Sigmoid colon (tissue), 7 donors: Measurements from ENCODE around the gene CDKN1C. TPM values are rescaled to one million over a fixed set of nuclear protein-coding genes. Genes with fewer than 3 reads are reported as not detected.

ENCODE experiments used
- DNase-seq: peaks from one replicate; pipeline ENCODE4 v3.0.0-alpha.2; 2019
- H3K27ac ChIP-seq, 4 donors: fragments of 200-600 bp; sonication (generic); one replicate each; pipeline ENCODE4 v1.5.1; 2016 to 2019; ENCODE audit warnings: mild to moderate bottlenecking in 1 of 4
- H3K27me3 ChIP-seq, 3 donors: fragments of 200-600 bp; sonication (generic); one replicate each; pipeline ENCODE4 v1.5.1; 2019; ENCODE audit warnings: mild to moderate bottlenecking in 1 of 3
- H3K36me3 ChIP-seq, 4 donors: fragments of 200-600 bp; sonication (generic); one replicate each; pipeline ENCODE4 v1.5.1; 2016 to 2019
- H3K4me1 ChIP-seq, 4 donors: fragments of 200-600 bp; sonication (generic); one replicate each; pipeline ENCODE4 v1.5.1; 2017 to 2019
- H3K4me3 ChIP-seq, 4 donors: fragments of 200-600 bp; sonication (generic); one replicate each; pipeline ENCODE4 v1.5.1; 2017 to 2019; ENCODE audit warnings: mild to moderate bottlenecking in 2 of 4, moderate library complexity in 1 of 4
- H3K9me3 ChIP-seq, 4 donors: fragments of 200-600 bp in 3 of 4; sonication (generic) in 3 of 4; one replicate each; pipeline versions ENCODE4 v1.5.1 to v1.6.1; 2013 to 2019
- CTCF ChIP-seq, 4 experiments: fragments of 450-650 bp in 3 of 4; fragments of 200-600 bp in 1 of 4; IDR thresholded peaks; one replicate each; pipeline ENCODE4 v1.5.1; 2016 to 2019; ENCODE audit warnings: antibody characterized with exemption in 4 of 4, mild to moderate bottlenecking in 3 of 4, moderate library complexity in 2 of 4
- EP300 ChIP-seq, 4 donors: sonication (generic); formaldehyde crosslinking; IDR thresholded peaks; one replicate each; pipeline ENCODE4 v1.6.1; 2017; ENCODE audit warnings: antibody characterized with exemption in 4 of 4
- POLR2A ChIP-seq, 2 donors: fragments of 450-650 bp; IDR thresholded peaks; one replicate each; pipeline ENCODE4 v1.6.1; 2016; ENCODE audit warnings: antibody characterized with exemption in 2 of 2, mild to moderate bottlenecking in 2 of 2, moderate library complexity in 2 of 2
- POLR2AphosphoS5 ChIP-seq, 4 donors: sonication (generic); formaldehyde crosslinking; IDR thresholded peaks; one replicate each; pipeline ENCODE4 v1.6.1; 2017; ENCODE audit warnings: antibody characterized with exemption in 4 of 4
- WGBS, 2 donors: extraction: QIAGEN DNeasy Blood & Tissue Kit; methylation state at CpG; one replicate each; pipeline ENCODE4 v1.1.7; 2013; 5-methylcytosine and 5-hydroxymethylcytosine counted together
- intact Hi-C: fragments of 100-400 bp; cut with DNase I; formaldehyde crosslinking; loops from one replicate; pipeline ENCODE4 v1.15.1; 2023
- polyA plus RNA-seq, 3 donors: library from polyadenylated mRNA; stranded (reverse); fragments of 200-250 nt; gene quantifications; one replicate each; pipeline ENCODE4 v1.2.3, GENCODE V29; 2013
- total RNA-seq, 4 donors: library from RNA; depleted of rRNA; stranded (reverse); fragments of >200 nt; gene quantifications; one replicate each; pipeline ENCODE4 v1.1.0, GENCODE V29; 2016
- donor health status: healthy with polysubstance abuse.
- donor health status: Bipolar disorder and iron deficiency.
- donor health status: healthy.

The CDKN1C gene
- total and polyA plus RNA-seq, 7 donors = 5.3 to 54.3 (median 37.2) TPM

- 91 to 94% methylated on average over 25 of the region's 25 CpGs for WGBS, 2 donors
- H3K4me3 ChIP-seq = no peak overlapping the region
- H3K36me3 ChIP-seq = no peaks in the 10 kb centered on the region
- H3K4me1 ChIP-seq = peaks cover 0 to 14% (median 11%) of the 10 kb centered on the region in 4 donors
- TF ChIP-seq POLR2A (IDR thresholded peaks at IDR 0.05) (no peak), EP300 (IDR thresholded peaks at IDR 0.05) (no peak), CTCF (IDR thresholded peaks at IDR 0.05) (no peak)
- intact Hi-C loops = no loop called here
- DNase-seq = no peak
- no peak overlapping the region for H3K27ac ChIP-seq
- no peaks in the 10 kb centered on the region for H3K27me3 ChIP-seq
- no peaks in the 10 kb centered on the region for H3K9me3 ChIP-seq
These were observed 46.8 kb downstream of the CDKN1C start for GRCh38 chr11:2838676-2839294.

- WGBS, 2 donors = 53 to 76% methylated on average over 11 of the region's 11 CpGs
- no peak for DNase-seq
- Histone ChIP-seq H3K4me1 (peaks cover 0 to 14% (median 11%) of the 10 kb centered on the region in 4 donors), H3K4me3 (no peak overlapping the region), H3K27ac (no peak overlapping the region), H3K27me3 (no peaks in the 10 kb centered on the region), H3K36me3 (no peaks in the 10 kb centered on the region), H3K9me3 (no peaks in the 10 kb centered on the region)
- TF ChIP-seq POLR2A (IDR thresholded peaks at IDR 0.05) (no peak), CTCF (IDR thresholded peaks at IDR 0.05) (no peak), EP300 (IDR thresholded peaks at IDR 0.05) (no peak), POLR2AphosphoS5 (IDR thresholded peaks at IDR 0.05) (no peak)
- intact Hi-C loops = no loop called here
These were observed 47.5 kb downstream of the CDKN1C start for GRCh38 chr11:2838091-2838490.

GRCh38 chr11:2837651-2838050, 47.9 kb downstream of the CDKN1C start:
- WGBS, 2 donors = 79 to 88% methylated on average over 12 of the region's 12 CpGs
- intact Hi-C loops = loop anchor here (2.0 kb wide), 1 partner anchor 47 kb away; the partner anchor contains the start of gene CDKN1C
- DNase-seq = no peak
- Histone ChIP-seq H3K4me1 (peaks cover 0 to 14% (median 11%) of the 10 kb centered on the region in 4 donors), H3K9me3 (no peaks in the 10 kb centered on the region), H3K27ac (no peak overlapping the region), H3K4me3 (no peak overlapping the region), H3K27me3 (no peaks in the 10 kb centered on the region), H3K36me3 (no peaks in the 10 kb centered on the region)
- TF ChIP-seq POLR2A (IDR thresholded peaks at IDR 0.05) (no peak), POLR2AphosphoS5 (IDR thresholded peaks at IDR 0.05) (no peak), EP300 (IDR thresholded peaks at IDR 0.05) (no peak), CTCF (IDR thresholded peaks at IDR 0.05) (no peak)

- Histone ChIP-seq H3K4me3 (no peak overlapping the region), H3K9me3 (no peaks in the 10 kb centered on the region), H3K27me3 (no peaks in the 10 kb centered on the region), H3K4me1 (peaks cover 0 to 14% (median 11%) of the 10 kb centered on the region in 4 donors), H3K36me3 (no peaks in the 10 kb centered on the region), H3K27ac (peak overlapping the region in 2 of 4 donors; percentile 36 to 37)
- WGBS, 2 donors = 39 to 55% methylated on average over 20 of the region's 20 CpGs
- TF ChIP-seq EP300 (IDR thresholded peaks at IDR 0.05) (no peak), CTCF (IDR thresholded peaks at IDR 0.05) (peak; percentile 29 to 49 (median 44))
- DNase-seq = peak; percentile 93
- intact Hi-C loops = loop anchor here (2.0 kb wide), 1 partner anchor 48 kb away; the partner anchor contains the start of gene CDKN1C
These were observed 48.4 kb downstream of the CDKN1C start for GRCh38 chr11:2837096-2837601.
